AG10803 (cell line): ENCODE results near the gene ZC3H12A.
A peak's percentile ranks its signal among the peaks of the same experiment; 100 is the strongest.

Experiments used
- DNase-seq: peaks from one replicate; pipeline ENCODE4 v3.0.0; 2010; ENCODE audit warnings: low read depth
- H3K4me3 ChIP-seq: 2 replicates; pipeline ENCODE4 v1.5.1; 2011; ENCODE audit warnings: mild to moderate bottlenecking, low read length, control low read depth
- TF ChIP-seq, protein P1 (sequence below): conservative IDR thresholded peaks from 2 replicates; pipeline ENCODE4 v1.5.1; 2011; ENCODE audit warnings: mild to moderate bottlenecking, low read length, control low read depth, inconsistent platforms

ZC3H12A gene

DNA sequence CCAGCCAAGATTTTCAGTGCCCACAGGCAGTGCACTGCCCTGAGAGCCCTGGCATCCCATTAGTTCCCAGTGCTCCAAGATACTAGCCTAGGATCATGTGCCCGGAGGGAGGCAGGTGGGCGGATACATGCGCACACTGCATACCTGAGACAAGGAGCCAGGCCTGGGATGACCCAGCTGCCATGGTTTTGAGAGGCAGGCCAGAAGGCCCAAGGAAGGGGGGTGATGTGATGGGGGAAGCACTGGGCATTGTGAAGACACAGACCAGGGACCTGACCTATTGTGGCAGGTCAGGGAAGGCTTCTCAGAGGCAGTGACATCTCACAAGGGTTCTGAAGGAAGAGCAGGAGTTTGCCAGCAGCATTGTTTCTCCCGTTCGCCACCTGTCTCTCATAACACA lies 3.6 kb downstream of the ZC3H12A start:
- H3K4me3 ChIP-seq, result peak overlapping the region; percentile 84
- TF ChIP-seq, protein P1, sequence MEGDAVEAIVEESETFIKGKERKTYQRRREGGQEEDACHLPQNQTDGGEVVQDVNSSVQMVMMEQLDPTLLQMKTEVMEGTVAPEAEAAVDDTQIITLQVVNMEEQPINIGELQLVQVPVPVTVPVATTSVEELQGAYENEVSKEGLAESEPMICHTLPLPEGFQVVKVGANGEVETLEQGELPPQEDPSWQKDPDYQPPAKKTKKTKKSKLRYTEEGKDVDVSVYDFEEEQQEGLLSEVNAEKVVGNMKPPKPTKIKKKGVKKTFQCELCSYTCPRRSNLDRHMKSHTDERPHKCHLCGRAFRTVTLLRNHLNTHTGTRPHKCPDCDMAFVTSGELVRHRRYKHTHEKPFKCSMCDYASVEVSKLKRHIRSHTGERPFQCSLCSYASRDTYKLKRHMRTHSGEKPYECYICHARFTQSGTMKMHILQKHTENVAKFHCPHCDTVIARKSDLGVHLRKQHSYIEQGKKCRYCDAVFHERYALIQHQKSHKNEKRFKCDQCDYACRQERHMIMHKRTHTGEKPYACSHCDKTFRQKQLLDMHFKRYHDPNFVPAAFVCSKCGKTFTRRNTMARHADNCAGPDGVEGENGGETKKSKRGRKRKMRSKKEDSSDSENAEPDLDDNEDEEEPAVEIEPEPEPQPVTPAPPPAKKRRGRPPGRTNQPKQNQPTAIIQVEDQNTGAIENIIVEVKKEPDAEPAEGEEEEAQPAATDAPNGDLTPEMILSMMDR, result no peak
- no peak for DNase-seq

DNA sequence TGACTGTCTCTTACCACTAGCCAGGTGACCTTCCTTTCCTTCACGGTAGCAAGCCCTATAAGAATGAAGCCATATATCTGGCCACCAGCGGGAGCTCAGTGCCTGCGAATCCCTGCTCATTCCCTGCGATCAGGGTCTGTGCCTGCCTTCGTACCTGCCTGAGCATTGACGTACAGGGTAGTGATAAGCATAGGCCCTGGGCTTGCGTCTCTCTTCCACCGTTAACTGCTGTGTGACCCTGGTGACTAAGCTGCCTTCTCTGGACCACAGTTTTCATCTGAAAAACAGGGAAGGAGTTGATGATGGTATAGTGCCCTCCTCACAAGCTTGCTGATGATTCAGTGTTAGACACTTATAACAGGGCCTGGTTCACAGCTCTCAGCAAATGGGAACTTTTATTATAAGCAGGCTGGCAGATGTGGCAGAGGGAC lies 4.1 kb downstream of the ZC3H12A start:
- peak overlapping the region; percentile 84 for H3K4me3 ChIP-seq
- DNase-seq, result peak; percentile 70
- TF ChIP-seq, protein P1, result no peak

DNA sequence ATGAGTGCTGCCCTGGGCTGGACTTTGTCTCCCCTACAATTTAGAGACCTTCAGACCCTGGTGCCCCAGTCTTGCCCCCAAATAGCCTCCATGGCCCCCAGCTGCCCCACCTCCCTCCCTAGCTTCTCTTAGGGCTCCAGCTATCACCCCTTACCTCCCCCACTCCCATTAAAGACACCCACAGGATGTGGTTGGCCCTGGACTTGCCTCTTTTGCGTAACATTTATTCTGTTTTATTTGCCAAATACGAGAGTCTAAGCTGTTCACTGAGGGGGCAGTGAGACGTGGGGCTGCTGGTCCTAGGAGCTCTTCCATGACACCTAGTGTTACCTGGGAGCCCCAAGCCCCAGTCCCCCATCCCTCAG lies 4.5 kb downstream of the ZC3H12A start:
- H3K4me3 ChIP-seq, result peak overlapping the region; percentile 84
- TF ChIP-seq, protein P1, result no peak
- DNase-seq, result peak; percentile 80

DNA sequence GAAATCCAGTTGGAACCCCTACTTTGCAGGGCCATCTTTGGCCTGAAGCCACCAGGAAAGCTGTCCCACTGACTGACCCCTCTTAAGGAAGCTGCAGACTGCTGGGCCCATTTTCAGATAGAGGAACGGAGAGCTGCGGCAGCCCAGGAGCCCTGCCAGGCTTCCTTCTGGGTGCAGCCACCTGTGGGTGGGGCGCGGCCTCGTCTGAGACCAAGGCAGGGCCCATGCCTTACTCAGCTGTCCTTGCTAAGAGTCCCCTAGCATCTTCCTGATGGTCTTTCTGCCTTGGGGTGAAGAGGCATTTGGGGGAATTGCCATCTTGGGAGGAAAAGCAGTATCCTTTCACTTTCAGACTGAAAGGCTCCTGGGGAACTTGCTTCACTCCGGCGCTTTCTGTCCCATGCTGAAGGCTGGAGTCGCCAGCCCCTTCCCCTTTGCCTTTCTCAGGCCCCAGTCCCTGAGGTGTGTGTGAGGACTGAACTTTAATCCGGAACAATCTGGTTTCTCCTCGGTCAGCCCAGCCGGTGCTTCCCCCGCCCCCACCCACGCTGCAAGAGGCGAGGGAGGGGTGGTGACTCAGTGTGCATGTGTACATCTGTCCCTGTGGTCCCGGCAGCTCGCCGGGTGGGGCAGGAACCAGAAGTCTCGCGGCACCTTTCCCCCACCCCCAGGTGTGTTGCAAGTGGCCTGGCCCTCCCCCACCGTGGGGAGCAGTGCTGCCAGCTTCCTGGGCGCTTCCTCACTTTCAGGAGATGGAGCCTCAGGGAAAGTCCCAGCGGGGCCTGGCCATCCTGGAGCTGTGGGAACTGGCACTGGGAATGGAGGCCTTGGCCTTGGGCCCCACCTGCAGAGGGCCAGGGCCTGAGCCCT lies 5.1 kb downstream of the ZC3H12A start:
- DNase-seq, result peak; percentile 91
- TF ChIP-seq, protein P1, result no peak
- peak overlapping the region; percentile 84 for H3K4me3 ChIP-seq

DNA sequence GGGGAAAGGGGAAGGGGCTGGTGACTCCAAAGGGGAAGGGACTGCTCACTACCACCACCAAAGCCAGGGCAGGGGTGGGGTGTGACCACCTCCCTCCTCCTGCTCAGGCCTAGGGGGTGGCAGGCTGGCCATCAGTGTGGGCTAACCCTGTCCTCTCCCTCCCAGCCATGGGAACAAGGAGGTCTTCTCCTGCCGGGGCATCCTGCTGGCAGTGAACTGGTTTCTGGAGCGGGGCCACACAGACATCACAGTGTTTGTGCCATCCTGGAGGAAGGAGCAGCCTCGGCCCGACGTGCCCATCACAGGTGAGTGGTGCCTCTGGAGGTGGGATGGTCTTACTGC lies 5.7 kb downstream of the ZC3H12A start:
- peak overlapping the region; percentile 84 for H3K4me3 ChIP-seq
- no peak for DNase-seq
- TF ChIP-seq, protein P1, result no peak

DNA sequence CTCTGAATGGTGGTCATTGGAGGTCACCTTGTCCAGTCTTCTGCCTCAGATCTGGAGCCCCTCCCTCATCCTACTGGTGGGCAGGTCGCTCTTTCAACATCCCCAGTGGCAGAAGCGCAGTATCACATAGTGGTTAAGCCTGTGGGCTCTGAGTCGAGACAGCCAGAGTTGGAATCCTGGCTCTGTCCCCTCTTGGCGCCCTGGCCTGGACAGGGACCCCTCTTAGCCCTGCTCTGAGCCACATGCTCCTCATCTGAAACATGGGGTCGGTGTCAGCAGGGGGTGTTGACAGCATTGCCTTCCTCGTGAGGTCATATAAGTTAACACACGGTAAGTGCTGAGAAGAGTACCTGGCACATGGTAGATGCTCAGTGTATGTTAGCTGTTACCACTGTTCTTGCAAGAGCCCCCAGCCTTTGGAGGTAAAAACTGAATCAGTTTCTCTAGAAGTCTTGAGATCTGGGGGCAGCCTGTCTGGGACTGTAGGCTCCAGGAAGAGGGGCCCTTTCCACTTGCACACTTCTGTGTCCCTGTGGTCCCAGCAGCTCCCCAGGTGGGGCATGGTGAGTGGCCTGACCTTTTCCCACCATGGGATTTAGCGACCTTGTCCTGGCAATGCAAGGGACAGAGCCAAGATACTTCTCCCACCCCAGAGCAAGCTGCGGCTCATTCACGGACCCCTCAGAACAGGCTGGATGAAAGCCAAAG lies 6.4 kb downstream of the ZC3H12A start:
- no peak overlapping the region for H3K4me3 ChIP-seq
- TF ChIP-seq, protein P1, result no peak
- no peak for DNase-seq
